GM21786 (cell line): ENCODE results near the gene EPG5.

Source experiments
- ATAC-seq: cut with Tn5 transposase; IDR thresholded peaks from one replicate; pipeline ENCODE4 v1.9.1; 2021; ENCODE audit not compliant: unreplicated experiment

Gene EPG5

DNA sequence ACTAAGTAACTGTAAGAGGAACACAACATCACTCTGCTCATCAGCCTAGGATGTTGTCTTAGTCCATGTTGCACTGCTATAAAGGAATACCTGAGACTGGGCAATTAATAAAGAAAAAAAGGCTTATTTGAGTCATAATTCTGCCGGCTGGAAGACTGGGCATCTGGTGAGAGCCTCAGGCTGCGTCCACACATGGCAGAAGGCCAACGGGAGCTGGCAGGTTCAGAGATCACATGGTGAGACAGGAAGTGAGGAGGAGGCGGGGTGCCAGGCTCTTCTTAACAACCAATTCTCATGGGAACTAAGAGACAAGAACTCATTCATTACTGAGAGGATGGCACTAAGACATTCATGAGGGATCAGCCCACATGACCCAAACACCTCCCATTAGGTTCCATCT, 46.8 kb downstream of the EPG5 start:
- ATAC-seq, result no peak

DNA sequence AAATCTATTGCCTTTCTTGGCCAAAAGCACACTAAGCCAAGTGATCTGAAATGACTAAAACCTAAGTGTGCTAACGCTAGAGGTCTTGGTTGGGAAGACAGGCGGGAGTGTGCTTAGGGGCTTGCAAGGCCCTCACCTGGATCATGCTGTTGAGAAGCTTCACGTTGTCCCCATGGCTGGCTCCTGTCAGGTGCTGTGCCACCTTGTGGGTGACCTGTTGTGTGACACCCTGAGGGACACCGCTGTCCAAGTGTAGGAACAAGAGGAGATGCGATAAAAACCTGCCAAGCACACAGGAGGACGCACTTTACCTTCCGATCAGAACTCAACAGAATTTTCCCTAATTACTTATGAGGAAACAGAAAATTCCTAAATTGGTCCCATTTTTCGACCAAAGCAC, 50.8 kb downstream of the EPG5 start:
- no peak for ATAC-seq

DNA sequence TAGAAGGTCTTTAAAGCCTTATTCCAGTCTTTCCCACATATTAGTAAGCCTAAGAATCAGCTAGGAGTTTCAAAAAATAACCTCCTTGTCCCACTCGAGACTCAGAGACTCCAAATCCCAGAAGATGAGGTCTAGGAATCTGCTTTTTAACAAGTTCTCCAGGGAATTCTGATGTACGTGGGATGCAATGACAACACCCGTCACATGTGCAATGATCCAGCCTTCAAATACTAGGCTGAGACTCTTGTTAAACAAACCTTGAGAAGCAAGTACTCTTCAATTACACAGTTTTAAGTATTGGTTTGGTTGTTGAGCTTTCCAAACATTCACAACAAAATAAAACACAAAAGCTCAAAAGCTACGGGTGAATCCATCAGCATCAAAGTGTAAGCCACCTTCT, 53.9 kb downstream of the EPG5 start:
- ATAC-seq, result no peak

DNA sequence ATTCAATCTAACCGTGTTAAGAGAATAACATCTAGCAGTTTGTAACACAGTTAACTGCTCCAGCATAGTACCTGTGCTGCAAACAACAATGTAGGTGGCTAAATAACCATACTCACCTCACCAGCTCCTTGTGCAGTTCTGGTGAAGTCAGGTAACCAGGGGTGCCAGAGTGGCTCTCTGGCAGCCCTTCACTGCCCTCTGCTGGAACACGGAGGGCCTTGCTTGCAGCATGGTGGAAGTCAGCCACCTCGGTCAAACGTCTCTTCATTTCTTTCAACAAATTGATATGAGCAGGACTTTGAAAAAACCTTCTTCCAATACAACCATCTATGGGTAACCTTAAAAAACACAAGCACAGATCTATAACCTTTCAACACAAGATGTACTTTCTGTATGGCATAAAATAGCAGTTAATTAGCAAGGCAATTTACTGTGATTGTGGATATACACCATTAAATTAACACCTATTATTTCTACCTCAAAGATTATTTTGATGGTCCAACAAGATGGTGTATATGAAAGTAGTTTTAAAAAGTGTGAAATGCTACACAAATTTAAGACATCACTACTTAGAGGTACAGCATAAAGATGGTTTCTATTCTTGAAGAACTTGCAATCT, 56.6 kb downstream of the EPG5 start:
- ATAC-seq, result no peak

DNA sequence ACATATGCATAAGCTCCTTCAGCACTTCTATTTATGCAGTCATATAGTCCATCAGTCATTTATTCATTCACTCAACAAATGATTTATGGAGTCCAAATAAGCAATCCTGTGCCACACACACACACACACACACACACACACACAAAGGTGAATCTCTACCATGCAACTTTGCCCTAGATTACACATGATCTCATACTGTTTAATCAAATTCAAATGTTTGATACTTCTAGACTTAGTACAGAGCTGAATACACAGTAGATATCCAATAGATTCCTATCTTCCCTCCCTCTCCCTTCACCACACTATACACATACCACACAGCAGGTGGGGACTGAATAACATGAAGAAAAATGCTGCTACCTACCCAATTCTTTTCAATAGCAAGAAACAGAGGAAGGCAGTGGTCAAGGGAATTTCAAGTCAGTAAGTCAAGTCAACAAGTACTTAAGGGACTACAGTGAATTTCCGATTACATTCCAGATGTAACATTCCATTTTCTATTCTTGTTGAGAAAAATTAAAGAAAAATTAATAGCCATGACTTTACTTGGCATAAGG, 65.4 kb downstream of the EPG5 start:
- ATAC-seq, result no peak

DNA sequence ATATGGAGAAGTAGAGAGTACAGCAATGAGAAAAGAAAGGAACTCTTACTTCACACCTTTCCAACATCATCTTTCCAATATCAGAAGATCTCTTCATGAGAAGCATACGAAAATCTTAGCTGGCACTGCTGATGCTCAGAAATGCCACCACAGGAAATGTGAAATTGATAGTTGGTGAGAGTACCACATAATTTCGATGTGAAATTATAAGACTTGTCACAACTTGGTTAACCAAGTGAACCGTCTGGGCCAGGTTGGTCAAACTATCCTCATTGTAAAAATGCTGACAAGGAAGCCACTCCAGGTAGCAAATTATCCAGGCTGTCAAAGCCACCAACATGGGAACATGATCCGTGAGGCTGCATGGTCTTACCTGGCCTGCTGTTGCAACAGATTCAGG, 66.5 kb downstream of the EPG5 start:
- ATAC-seq, result no peak

DNA sequence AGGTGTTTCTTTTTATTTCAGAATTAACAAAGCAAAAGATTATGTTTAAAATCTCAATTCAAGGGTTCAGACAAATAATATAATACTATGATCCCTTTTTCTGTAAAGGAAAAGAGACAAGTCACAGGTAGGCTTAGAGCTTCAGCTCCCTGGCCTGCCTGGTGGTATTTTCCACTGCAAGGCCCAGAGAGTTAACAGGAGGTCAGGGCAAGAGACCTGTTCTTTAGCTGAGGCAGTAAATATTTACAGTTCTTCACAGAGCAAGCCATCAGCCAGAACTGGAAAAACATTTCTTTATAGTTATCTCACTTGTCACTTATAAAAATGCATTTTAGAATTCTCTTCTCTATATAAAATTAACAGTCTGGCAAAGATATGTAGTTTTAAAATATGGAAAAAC, 70.1 kb downstream of the EPG5 start:
- no peak for ATAC-seq

DNA sequence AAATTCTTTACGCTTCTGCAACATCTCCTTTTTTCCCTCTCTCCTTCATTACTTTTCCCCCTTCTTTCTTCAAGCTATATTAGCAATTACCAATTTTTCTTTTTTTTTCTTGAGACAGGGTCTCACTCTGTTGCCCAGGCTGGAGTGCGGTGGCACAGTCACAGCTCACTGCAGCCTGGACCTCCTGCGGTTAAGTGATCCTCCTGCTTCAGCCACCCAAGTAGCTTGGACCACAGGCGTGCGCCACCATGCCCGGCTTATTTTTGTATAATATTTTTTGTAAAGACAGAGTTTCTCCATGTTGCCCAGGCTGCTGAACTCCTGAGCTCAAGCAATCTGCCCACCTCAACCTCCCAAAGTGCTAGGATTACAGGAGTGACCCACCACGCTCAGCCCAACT, 70.7 kb downstream of the EPG5 start:
- ATAC-seq, result no peak

DNA sequence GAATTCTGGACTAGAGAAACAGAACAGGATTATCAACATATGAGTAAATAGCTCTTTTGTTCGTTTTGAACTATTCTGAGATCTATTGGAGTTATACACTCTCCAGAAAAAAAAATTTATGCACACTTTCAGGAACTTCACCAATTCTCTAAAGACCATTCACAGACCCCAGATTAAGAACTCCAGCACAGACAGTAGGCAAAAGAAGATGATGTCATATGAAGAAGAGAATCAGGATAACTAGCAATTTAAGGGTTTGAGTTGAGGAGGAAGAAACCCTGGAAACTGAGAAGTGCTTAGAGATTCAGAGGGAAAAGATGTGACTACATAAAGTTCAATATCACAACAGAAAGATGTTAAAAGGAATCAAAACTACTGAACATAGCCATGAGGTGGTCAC, 71.8 kb downstream of the EPG5 start:
- ATAC-seq, result no peak

DNA sequence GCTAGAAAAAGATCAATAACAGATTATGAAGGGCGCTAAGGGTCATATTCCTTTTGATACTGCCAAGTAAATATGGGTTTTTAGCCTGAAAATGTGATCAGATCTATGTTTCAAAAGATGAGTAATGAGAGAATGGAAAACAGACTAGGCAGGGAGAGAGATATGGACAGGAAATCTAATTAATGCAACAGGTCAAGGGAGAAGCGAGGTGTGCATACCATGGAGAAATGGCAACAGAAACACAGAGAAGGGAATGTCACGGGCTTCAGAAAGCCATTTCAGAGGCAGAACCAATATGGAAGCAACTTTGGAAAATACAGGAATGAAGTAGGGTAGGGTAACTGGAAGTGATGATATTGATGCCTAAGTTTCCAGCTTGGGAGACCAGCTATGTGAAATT, 72.3 kb downstream of the EPG5 start:
- ATAC-seq, result no peak

DNA sequence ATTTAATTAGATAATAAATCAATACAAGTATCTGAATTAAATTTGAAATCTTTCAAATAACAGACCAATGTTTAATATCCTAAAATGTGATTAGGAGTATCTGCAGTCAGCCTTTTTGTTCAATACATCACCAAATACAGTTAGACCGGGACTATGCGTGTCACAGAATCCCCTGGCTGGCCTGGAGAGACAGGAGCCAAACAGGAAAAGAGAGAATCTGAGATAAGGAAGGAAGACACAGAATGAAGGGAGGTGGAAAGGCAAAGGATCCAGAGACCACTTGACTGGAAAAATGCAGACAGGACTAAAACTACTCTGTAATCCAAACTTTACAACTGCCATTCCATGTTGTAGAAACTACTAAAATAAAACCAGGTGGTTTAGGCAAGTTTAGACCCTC, 75.3 kb downstream of the EPG5 start:
- ATAC-seq, result no peak

DNA sequence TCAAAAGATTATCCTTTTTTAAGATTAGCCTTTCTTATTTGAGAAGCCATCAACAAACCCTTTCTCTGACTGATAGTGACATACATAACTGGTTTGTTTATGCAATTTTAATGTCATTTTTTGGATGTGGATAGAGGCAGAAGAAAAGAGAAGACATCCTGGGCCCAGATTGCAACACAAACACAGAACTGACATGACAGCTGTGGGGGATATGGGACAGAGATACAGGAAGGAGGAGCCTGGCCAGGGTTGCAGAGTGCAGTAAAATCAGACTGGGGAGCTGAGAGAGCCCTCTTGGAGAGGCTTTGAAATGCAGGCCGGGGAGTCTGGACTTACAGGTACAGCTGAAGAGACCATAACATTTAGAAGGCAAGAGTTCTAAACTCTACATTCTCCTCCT, 76.5 kb downstream of the EPG5 start:
- no peak for ATAC-seq

DNA sequence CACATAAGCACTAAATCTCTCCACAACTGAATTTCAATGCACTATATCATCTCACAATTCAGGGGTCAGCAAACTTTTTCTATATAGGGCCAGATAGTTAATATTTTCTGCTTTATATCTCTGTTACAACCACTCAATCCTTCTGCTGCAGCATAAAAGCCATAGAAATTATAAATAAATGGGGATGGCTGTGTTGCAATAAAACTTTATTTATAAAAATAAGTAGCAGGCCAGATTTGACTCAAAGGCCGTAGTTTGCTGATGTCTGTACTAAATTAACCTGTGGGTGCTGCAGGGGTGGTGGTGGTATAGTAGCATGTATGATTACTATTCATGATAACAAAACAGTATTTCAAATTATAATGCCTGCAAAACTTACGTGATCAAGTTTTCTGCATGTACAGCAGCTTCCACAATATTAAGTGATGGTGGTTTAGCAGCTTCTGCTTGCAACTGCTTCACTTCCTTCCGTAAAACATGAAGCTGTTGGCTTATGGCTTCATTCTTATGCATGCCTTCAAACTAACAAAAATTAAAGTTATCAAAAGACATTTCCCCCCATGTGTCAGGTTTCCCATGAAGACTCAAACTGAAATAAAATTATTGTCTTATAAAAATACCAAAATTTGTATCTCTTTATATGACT, 77.6 kb downstream of the EPG5 start:
- ATAC-seq, result no peak

DNA sequence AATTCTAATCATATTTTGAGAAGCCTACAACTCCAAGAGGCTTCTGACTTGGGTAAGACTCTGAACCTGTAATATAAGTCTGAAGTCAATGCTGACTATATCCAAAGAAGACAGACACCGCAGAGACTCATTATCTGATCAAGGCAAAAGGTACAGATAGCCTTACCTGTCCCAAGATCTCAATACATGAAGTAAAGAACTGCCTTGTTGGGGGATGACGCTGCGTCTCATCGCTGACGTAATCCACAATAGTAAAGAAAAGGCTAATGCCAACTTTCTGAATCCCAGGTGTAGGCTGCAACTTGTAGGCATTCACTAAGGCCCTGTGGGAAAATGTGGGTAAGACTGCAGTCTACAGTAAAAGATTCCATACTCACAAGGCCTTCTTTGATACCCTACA, 79.5 kb downstream of the EPG5 start:
- ATAC-seq, result no peak

DNA sequence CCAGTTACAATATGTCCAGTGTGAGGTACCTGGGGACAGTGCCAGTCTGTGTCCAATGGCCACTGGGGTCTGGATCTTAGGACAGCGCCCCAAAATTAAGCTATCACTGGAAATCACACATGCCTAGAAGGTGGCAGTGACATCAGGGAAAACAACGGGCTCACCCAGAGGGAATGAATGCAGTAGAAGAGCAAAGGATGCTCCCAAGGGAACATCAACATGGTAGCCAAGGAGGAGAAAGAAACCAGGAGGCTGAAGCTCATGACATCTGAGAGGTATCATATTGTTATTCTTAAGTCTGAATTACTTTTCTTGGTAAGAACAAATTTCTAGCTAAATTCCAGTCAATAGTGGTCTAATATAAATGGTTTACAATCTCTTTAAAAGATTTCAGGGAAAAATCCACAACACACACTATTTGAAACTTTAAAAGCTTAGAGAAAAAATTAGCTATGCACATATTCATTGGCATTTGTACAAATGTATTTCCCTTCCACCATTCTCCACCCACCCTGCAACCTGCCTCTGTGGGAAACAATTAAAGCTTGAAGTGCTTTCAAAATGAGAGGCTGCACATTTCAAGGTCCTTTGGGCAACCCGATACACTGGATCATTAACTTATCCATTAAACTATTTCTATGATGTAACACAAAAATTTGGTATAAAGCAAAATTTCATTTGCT, 86.1 kb downstream of the EPG5 start:
- ATAC-seq, result no peak

DNA sequence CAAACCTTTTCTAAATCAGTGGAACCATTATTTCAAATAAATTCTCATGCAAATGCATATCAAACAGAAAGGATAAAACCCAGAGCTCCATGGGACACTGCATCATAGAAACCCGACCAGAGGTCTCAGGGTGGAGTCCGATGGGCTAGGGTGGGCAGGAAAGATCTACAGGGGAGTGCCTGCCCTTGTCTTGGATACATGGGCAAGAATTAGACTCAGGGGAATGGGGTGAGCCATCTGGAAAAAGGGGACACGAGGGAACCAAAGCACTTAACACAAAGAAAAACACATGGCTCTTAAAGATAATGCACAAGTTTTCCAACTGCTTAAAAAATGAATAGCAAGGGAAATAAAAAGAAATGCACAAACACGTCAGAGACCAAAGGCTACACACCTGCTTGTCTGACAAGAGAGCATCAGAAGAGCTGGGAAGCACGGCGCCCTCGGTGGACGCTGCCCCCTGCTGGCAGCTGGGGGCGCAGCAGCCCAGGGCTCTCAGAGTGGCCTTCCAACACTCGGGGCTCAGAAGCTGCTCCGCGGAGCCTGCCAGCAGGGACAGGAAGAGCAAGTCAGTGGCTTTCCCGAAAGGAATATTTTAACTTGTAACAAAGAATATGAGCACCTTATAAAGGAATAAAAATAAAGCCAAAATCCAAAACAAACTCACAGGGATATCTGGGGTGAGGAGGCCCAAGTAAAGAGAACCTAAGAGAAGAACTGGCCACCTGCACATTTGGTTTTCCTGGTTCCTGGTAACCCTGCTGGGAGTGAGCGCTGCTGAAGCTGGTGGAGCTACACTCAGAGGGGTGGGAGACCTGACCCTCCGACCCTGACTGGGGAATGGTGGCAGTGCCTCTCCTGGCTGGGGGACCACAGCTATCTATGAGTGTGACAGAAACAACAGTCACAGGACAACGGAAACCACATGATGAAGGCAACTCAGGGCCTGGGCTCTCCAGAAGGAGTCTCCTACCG, 87.2 kb downstream of the EPG5 start:
- peak; percentile 76 for ATAC-seq

DNA sequence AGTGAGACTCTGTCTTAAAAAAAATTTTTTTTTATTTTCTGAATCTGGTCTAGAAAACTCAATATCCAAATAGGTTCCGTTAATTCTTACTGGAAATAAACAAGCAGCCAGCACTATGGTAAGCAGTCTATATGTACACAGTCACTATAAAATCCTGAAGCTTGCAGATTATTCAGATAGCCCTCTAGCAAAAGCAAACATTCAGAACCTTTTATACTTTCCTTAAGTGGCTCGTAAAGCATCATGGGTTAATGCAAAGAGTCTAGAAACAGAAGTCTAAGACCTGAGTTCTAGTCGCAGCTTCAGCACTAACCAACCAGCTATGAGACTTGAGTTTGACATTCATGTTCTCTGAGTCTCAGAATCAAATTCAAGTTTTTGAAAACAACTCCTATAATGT, 89.7 kb downstream of the EPG5 start:
- no peak for ATAC-seq

DNA sequence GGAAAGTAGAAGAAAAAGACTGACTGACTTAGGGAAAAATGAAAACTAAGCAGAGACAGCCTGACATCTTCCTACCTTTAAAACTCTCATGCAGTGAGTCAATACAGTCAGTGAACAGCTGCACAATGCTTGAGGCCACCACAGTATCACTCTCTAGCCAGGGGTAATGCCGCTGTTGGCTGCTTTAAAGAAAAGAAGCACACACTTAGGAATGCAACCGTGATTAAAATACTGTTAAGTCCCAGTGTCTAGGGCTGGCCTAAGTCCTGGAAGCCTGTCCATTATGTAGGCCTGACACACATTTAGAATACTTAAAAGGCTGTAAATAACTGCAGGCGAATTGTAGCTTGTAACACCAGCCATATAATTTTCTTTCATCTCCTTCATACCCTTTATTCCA, 91.0 kb downstream of the EPG5 start:
- no peak for ATAC-seq

DNA sequence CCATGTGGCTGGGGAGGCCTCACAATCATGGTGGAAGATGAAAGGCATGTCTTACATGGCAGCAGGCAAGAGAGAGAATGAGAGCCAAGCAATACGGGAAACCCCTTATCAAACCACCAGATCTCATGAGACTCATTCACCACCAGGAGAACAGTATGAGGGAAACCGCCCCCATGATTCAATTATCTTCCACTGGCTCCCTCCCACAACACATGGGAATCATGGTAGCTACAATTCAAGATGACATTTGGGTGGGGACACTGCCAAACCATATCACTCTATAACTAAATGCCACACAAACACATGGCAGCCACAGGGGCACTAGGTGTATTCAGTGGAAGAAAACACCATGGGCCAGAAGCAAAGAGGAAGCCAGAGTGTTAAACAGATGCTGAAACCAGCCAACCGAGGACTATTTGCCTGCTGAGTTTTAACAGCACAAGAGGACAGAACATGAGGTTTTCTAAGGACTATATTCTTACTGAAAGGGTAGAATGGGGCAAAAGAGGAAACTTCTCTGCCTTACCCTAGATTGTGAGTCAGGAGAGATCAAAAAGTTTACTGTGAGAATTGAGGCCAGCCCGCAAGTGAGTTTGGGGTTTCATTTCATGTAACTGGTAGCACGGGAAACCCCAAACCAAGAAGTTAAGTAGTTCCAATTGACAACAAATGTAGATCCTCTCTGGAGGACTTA, 92.5 kb downstream of the EPG5 start:
- peak; percentile 95 for ATAC-seq

DNA sequence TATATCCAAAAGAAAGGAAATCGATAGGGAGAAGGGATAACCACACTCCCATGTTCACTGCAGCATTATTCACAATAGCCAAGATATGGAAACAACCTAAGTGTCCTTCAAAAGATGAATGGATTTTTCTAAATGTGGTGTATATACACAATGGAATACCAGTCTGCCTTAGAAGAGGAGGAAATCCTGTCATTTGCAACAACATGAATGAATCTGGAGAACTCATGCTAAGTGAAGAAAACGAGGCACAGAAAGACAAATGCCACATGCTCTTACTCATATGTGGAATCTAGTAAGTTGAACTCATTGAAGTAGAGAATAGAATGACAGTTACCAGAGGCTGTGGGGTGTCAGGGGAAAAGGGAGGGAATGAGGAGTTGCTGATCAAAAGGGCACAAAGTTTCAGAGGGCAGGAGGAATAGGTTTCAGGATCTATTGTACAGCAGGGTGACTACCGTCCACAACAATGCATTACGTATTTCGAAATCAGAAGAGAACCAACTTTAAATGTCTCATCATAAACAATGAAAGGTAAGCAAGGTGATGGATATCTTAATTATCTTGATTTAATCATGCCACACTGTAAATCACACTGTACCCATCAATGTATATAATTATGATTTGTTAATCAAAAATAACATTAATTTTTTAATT, 95.6 kb downstream of the EPG5 start:
- ATAC-seq, result no peak
